ENCODE measurements around the gene FCER1G. TPM values are rescaled to one million over a fixed set of nuclear protein-coding genes. Genes with fewer than 3 reads are reported as not detected.

FCER1G gene
- total and polyA plus RNA-seq, 9 of the 15 experiments (the other 6 are each of a cell fraction or from before 2014, with no cell fraction given): 0.15 to 0.69 (median 0.31) TPM; not detected in 2

DNA sequence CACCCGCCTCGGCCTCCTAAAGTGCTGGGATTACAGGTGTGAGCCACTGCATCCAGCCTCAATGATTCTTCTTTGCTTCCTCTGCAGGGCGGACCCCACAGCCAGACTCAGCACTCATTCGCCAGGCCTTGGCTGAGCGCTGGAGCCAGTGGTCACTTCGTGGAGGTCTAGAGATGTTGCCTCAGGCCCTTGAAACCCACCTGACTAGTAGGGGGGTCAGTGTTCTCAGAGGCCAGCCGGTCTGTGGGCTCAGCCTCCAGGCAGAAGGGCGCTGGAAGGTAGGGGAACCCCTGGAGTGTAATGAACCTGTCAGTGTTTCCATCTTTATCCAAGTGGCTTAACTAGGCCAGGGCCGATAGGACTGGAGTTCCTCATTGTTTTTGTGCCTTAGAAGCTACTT, 46.2 kb upstream of the FCER1G start:
- 92% methylated on average over 9 of the region's 9 CpGs for WGBS (ENCODE audit: insufficient coverage, low coverage, missing lambda C conversion rate)
- intact Hi-C loops (cut with micrococcal nuclease): loop anchor here (5.0 kb wide), 1 partner anchor 37 kb away; the partner anchor contains the start of gene DEDD
- H3K79me2 ChIP-seq (ENCODE audit: control insufficient read depth, insufficient read depth, low read length): peaks cover 31% of the 10 kb centered on the region
- H3K4me1 ChIP-seq (replicated peaks in 1 of 2; ENCODE audit: control insufficient read depth in 2 of 2, insufficient read depth in 2 of 2, low read length in 2 of 2): peaks cover 26 to 49% of the 10 kb centered on the region in 2 experiments
- no peak for ATAC-seq
- no peak for FAIRE-seq
- no peak for DNase-seq (ENCODE audit: extremely low read depth in 1 of 4, low spot score in 3 of 4)
- H2AFZ ChIP-seq (ENCODE audit: low read depth, low read length): no peak overlapping the region
- ChIA-PET CTCF (ENCODE audit: low intra/inter-chr PET ratio) (no interaction called here), POLR2A (interaction anchor here (3.1 to 4.7 kb wide), 2 partner anchors 8 to 14 kb away, joined by 12 to 33 read pairs; partner anchors contain the start of gene B4GALT3)
- H3K9me1 ChIP-seq (ENCODE audit: control insufficient read depth, insufficient read depth, low read length): no peaks in the 10 kb centered on the region
- in situ Hi-C loops (cut with MboI): no loop called here
- H3K36me3 ChIP-seq (ENCODE audit: control insufficient read depth, insufficient read depth, low read length): peaks cover 72% of the 10 kb centered on the region
- peak overlapping the region; percentile 37; the same call in 1 of the 3 replicates for H3K27ac ChIP-seq (ENCODE audit: extremely low read depth, low read depth, low read length)
- H3K4me3 ChIP-seq: no peak overlapping the region
- no peak overlapping the region for H3K4me2 ChIP-seq (ENCODE audit: insufficient read depth, low read length)
- no TSS peak for BruUV-seq (replicated peaks)
- H3K9me3 ChIP-seq (replicated peaks; ENCODE audit: control insufficient read depth, insufficient read depth, low read depth, low read length): no peaks in the 10 kb centered on the region
- H4K20me1 ChIP-seq (replicated peaks; ENCODE audit: control insufficient read depth, insufficient read depth, low read length): no peaks in the 10 kb centered on the region
- H3K27me3 ChIP-seq (ENCODE audit: control insufficient read depth in 2 of 2, insufficient read depth in 2 of 2, low read length in 2 of 2): no peaks in the 10 kb centered on the region
- peak overlapping the region in 1 of 2 experiments; percentile 73; a peak in 2 of 4 replicates for H3K9ac ChIP-seq (ENCODE audit: insufficient read depth in 1 of 2, low read depth in 2 of 2, low read length in 2 of 2)
- TF ChIP-seq TEAD1 (CRISPR knock-in tag; IDR thresholded peaks at IDR 0.05): no peak
- TF ChIP-seq POLR2A (conservative IDR thresholded peaks at IDR 0.05): no peak
- no peak for TF ChIP-seq FOXK1 (CRISPR knock-in tag; IDR thresholded peaks at IDR 0.05; ENCODE audit: borderline replicate concordance)
- no peak for TF ChIP-seq ZNF134 (CRISPR knock-in tag; conservative IDR thresholded peaks at IDR 0.05)
- no peak for TF ChIP-seq THRAP3 (IDR thresholded peaks at IDR 0.05; ENCODE audit: borderline replicate concordance)
- TF ChIP-seq, protein P1, sequence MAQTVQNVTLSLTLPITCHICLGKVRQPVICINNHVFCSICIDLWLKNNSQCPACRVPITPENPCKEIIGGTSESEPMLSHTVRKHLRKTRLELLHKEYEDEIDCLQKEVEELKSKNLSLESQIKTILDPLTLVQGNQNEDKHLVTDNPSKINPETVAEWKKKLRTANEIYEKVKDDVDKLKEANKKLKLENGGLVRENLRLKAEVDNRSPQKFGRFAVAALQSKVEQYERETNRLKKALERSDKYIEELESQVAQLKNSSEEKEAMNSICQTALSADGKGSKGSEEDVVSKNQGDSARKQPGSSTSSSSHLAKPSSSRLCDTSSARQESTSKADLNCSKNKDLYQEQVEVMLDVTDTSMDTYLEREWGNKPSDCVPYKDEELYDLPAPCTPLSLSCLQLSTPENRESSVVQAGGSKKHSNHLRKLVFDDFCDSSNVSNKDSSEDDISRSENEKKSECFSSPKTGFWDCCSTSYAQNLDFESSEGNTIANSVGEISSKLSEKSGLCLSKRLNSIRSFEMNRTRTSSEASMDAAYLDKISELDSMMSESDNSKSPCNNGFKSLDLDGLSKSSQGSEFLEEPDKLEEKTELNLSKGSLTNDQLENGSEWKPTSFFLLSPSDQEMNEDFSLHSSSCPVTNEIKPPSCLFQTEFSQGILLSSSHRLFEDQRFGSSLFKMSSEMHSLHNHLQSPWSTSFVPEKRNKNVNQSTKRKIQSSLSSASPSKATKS (CRISPR knock-in tag; IDR thresholded peaks at IDR 0.05): no peak
- no peak for TF ChIP-seq MCM5 (IDR thresholded peaks at IDR 0.05; ENCODE audit: low read depth)
- TF ChIP-seq CCNT2 (IDR thresholded peaks at IDR 0.05; ENCODE audit: borderline replicate concordance, extremely low read depth, insufficient read length, low read depth, low read length): no peak
- no peak for TF ChIP-seq IFI16 (CRISPR knock-in tag; IDR thresholded peaks at IDR 0.05)
- TF ChIP-seq, protein P2, sequence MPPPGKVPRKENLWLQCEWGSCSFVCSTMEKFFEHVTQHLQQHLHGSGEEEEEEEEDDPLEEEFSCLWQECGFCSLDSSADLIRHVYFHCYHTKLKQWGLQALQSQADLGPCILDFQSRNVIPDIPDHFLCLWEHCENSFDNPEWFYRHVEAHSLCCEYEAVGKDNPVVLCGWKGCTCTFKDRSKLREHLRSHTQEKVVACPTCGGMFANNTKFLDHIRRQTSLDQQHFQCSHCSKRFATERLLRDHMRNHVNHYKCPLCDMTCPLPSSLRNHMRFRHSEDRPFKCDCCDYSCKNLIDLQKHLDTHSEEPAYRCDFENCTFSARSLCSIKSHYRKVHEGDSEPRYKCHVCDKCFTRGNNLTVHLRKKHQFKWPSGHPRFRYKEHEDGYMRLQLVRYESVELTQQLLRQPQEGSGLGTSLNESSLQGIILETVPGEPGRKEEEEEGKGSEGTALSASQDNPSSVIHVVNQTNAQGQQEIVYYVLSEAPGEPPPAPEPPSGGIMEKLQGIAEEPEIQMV (tag; conservative IDR thresholded peaks at IDR 0.05; ENCODE audit: low read depth): no peak
- no peak for TF ChIP-seq TBL1XR1 (IDR thresholded peaks at IDR 0.05; ENCODE audit: low read length in 2 of 2)
- TF ChIP-seq, protein P3, sequence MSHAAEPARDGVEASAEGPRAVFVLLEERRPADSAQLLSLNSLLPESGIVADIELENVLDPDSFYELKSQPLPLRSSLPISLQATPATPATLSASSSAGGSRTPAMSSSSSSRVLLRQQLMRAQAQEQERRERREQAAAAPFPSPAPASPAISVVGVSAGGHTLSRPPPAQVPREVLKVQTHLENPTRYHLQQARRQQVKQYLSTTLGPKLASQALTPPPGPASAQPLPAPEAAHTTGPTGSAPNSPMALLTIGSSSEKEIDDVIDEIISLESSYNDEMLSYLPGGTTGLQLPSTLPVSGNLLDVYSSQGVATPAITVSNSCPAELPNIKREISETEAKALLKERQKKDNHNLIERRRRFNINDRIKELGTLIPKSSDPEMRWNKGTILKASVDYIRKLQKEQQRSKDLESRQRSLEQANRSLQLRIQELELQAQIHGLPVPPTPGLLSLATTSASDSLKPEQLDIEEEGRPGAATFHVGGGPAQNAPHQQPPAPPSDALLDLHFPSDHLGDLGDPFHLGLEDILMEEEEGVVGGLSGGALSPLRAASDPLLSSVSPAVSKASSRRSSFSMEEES (CRISPR knock-in tag; IDR thresholded peaks at IDR 0.05): no peak
- TF ChIP-seq U2AF1 (optimal IDR thresholded peaks at IDR 0.05; ENCODE audit: low read depth, low read length): no peak
- no peak for TF ChIP-seq DDX20 (tag; IDR thresholded peaks at IDR 0.05; ENCODE audit: low read depth)
- TF ChIP-seq SAFB2 (IDR thresholded peaks at IDR 0.05; ENCODE audit: borderline replicate concordance, low read depth, low read length, severe bottlenecking): no peak
- TF ChIP-seq WHSC1 (IDR thresholded peaks at IDR 0.05; ENCODE audit: low read length): no peak
- TF ChIP-seq CBX2 (IDR thresholded peaks at IDR 0.05; ENCODE audit: insufficient read depth, low read length, poor library complexity, severe bottlenecking): no peak
